AG04449 (cell line): ENCODE results near the gene PPP1R9B.
A peak's percentile ranks its signal among the peaks of the same experiment; 100 is the strongest.

ENCODE experiments used
- CTCF ChIA-PET: fragments of 350-600 bp; formaldehyde crosslinking; extraction: SDS; loops from one replicate; lab custom pipeline; 2021; ENCODE audit warnings: antibody characterized with exemption; lab: Yijun Ruan, JAX
- POLR2A ChIA-PET: fragments of 400-600, 350-600 bp; formaldehyde crosslinking; extraction: SDS; loops from one replicate; lab custom pipeline; 2020; ENCODE audit warnings: antibody characterized with exemption, inconsistent platforms; lab: Yijun Ruan, JAX
- DNase-seq: peaks from one replicate; pipeline ENCODE4 v3.0.0-alpha.2; 2010; ENCODE audit warnings: low read depth, low spot score
- H3K4me3 ChIP-seq: 2 replicates; pipeline ENCODE4 v1.5.1; 2011; ENCODE audit warnings: low read depth, mild to moderate bottlenecking, control low read depth, low read length
- CTCF ChIP-seq: IDR thresholded peaks from one replicate; pipeline ENCODE4 v1.5.1; 2011; ENCODE audit warnings: mild to moderate bottlenecking, moderate library complexity, low read length, control low read depth, inconsistent platforms; ENCODE audit not compliant: insufficient read depth; ENCODE audit errors: missing control alignments

Gene PPP1R9B

GRCh38 chr17:50139185-50139783, 11.2 kb downstream of the PPP1R9B start:
- DNase-seq: no peak
- TF ChIP-seq CTCF: no peak
- no peak overlapping the region for H3K4me3 ChIP-seq
- ChIA-PET POLR2A (no interaction called here), CTCF (interaction anchor here (0.8 to 10.1 kb wide), 25 partner anchors 8 to 259 kb away, joined by 3 to 147 read pairs (median 6); partner anchors contain the start of genes PPP1R9B, SAMD14, SGCA and TMEM92)

- no peak overlapping the region for H3K4me3 ChIP-seq
- CTCF ChIA-PET: interaction anchor here (1.0 to 10.1 kb wide), 9 partner anchors 9 to 172 kb away, joined by 3 to 147 read pairs (median 14); partner anchors contain the start of genes COL1A1, PDK2 and PPP1R9B
- DNase-seq: no peak
- POLR2A ChIA-PET: interaction anchor here (0.7 to 1.0 kb wide), 3 partner anchors 8 to 15 kb away, joined by 3 to 4 read pairs (median 4); no protein-coding TSS in a partner anchor
- no peak for TF ChIP-seq CTCF
Measured at GRCh38 chr17:50137042-50137441, 13.4 kb downstream of the PPP1R9B start.

- ChIA-PET POLR2A (interaction anchor here (0.7 to 1.1 kb wide), 4 partner anchors 9 to 16 kb away, joined by 3 to 4 read pairs (median 4); no protein-coding TSS in a partner anchor), CTCF (interaction anchor here (1.0 to 10.1 kb wide), 10 partner anchors 8 to 173 kb away, joined by 3 to 147 read pairs (median 10); partner anchors contain the start of genes COL1A1, PDK2 and PPP1R9B)
- no peak for DNase-seq
- H3K4me3 ChIP-seq: no peak overlapping the region
- no peak for TF ChIP-seq CTCF
Measured at GRCh38 chr17:50136096-50136687, 14.3 kb downstream of the PPP1R9B start.

GRCh38 chr17:50135316-50136095, 15.0 kb downstream of the PPP1R9B start:
- DNase-seq: no peak
- ChIA-PET POLR2A (interaction anchor here (0.6 to 1.1 kb wide), 2 partner anchors 12 to 40 kb away, joined by 3 to 4 read pairs; no protein-coding TSS in a partner anchor), CTCF (interaction anchor here (0.8 to 10.1 kb wide), 10 partner anchors 9 to 173 kb away, joined by 3 to 147 read pairs (median 10); partner anchors contain the start of genes PDK2 and PPP1R9B)
- TF ChIP-seq CTCF: no peak
- H3K4me3 ChIP-seq: no peak overlapping the region

- ChIA-PET POLR2A (interaction anchor here (0.6 kb wide), 1 partner anchor 41 kb away, joined by 3 read pairs; no protein-coding TSS in a partner anchor), CTCF (interaction anchor here (0.8 to 10.1 kb wide), 6 partner anchors 8 to 159 kb away, joined by 3 to 147 read pairs (median 45); partner anchors contain the start of gene PPP1R9B)
- TF ChIP-seq CTCF: peak; percentile 4
- DNase-seq: no peak
- H3K4me3 ChIP-seq: no peak overlapping the region
Measured at GRCh38 chr17:50134206-50135110, 16.0 kb downstream of the PPP1R9B start.
